ENCODE data around the gene HSD17B3. TPM values are rescaled to one million over a fixed set of nuclear protein-coding genes. Genes with fewer than 3 reads are reported as not detected.

HSD17B3 gene
- total and polyA plus RNA-seq, 2 experiments from 2014 or later = not detected

GRCh38 chr9:96232539-96233241, 69.3 kb downstream of the HSD17B3 start:
- Histone ChIP-seq H3K27ac (ENCODE audit: low read depth) (no peak overlapping the region), H4K20me1 (replicated peaks; ENCODE audit: insufficient read depth) (no peaks in the 10 kb centered on the region), H3K4me1 (ENCODE audit: insufficient read depth) (no peaks in the 10 kb centered on the region), H3K4me2 (no peak overlapping the region), H2AFZ (peak overlapping the region; percentile 11), H3K27me3 (ENCODE audit: insufficient read depth) (no peaks in the 10 kb centered on the region), H3F3A (replicated peaks; ENCODE audit: low read depth) (no peaks in the 10 kb centered on the region), H3K36me3 (ENCODE audit: insufficient read depth) (no peaks in the 10 kb centered on the region), H3K4me3 (no peak overlapping the region), H3K9me2 (ENCODE audit: insufficient read depth) (no peaks in the 10 kb centered on the region), H3K79me2 (replicated peaks; ENCODE audit: insufficient read depth) (no peaks in the 10 kb centered on the region)
- H3K4me1 Mint-ChIP-seq = no peaks in the 10 kb centered on the region
- no peak overlapping the region for H3K27ac Mint-ChIP-seq
- H3K27me3 Mint-ChIP-seq (ENCODE audit: insufficient read depth, low read depth, poor library complexity) = peaks cover 3% of the 10 kb centered on the region
- peaks cover 3% of the 10 kb centered on the region; the same call in 1 of the 3 replicates for H3K9me3 Mint-ChIP-seq
- no peaks in the 10 kb centered on the region for H3K36me3 Mint-ChIP-seq (ENCODE audit: low read depth)
- TF ChIP-seq STAT1 (IDR thresholded peaks at IDR 0.05; ENCODE audit: unreplicated experiment) = no peak
- TF ChIP-seq CTCF (conservative IDR thresholded peaks at IDR 0.05; ENCODE audit: low read depth in 2 of 2) = peak; percentile 89 to 97
- no peak for TF ChIP-seq CREB1 (CRISPR knock-in tag; IDR thresholded peaks at IDR 0.05; ENCODE audit: low read depth)
- H3K4me3 Mint-ChIP-seq = no peak overlapping the region
- DNase-seq (ENCODE audit: low spot score) = peak; percentile 78
- ATAC-seq = peak; percentile 96

GRCh38 chr9:96232164-96232538, 69.8 kb downstream of the HSD17B3 start:
- H4K20me1 ChIP-seq (replicated peaks; ENCODE audit: insufficient read depth) = no peaks in the 10 kb centered on the region
- H3K79me2 ChIP-seq (replicated peaks; ENCODE audit: insufficient read depth) = no peaks in the 10 kb centered on the region
- H3K4me1 ChIP-seq (ENCODE audit: insufficient read depth) = no peaks in the 10 kb centered on the region
- Mint-ChIP-seq H3K27ac (no peak overlapping the region), H3K4me1 (no peaks in the 10 kb centered on the region), H3K27me3 (ENCODE audit: insufficient read depth, low read depth, poor library complexity) (peaks cover 3% of the 10 kb centered on the region), H3K36me3 (ENCODE audit: low read depth) (no peaks in the 10 kb centered on the region), H3K9me3 (peaks cover 3% of the 10 kb centered on the region; the same call in 1 of the 3 replicates), H3K4me3 (no peak overlapping the region)
- H3K9me2 ChIP-seq (ENCODE audit: insufficient read depth) = no peaks in the 10 kb centered on the region
- H3K4me2 ChIP-seq = no peak overlapping the region
- H3K27ac ChIP-seq (ENCODE audit: low read depth) = no peak overlapping the region
- H3K36me3 ChIP-seq (ENCODE audit: insufficient read depth) = no peaks in the 10 kb centered on the region
- ATAC-seq = no peak; the same call in 1 of the 3 replicates
- no peaks in the 10 kb centered on the region for H3K27me3 ChIP-seq (ENCODE audit: insufficient read depth)
- H2AFZ ChIP-seq = no peak overlapping the region
- H3K4me3 ChIP-seq = no peak overlapping the region
- DNase-seq (ENCODE audit: low spot score) = no peak
- no peaks in the 10 kb centered on the region for H3F3A ChIP-seq (replicated peaks; ENCODE audit: low read depth)
- TF ChIP-seq ZNF462 (CRISPR knock-in tag; IDR thresholded peaks at IDR 0.05) = no peak
- no peak for TF ChIP-seq CREB1 (CRISPR knock-in tag; IDR thresholded peaks at IDR 0.05; ENCODE audit: low read depth)
- no peak for TF ChIP-seq EZH2 (IDR thresholded peaks at IDR 0.05; ENCODE audit: low read depth, unreplicated experiment)
- no peak for TF ChIP-seq EZH2phosphoT487 (IDR thresholded peaks at IDR 0.05; ENCODE audit: unreplicated experiment)
- TF ChIP-seq POLR2AphosphoS5 (IDR thresholded peaks at IDR 0.05; ENCODE audit: low read depth) = no peak
- no peak for TF ChIP-seq ETS1 (IDR thresholded peaks at IDR 0.05)
- TF ChIP-seq NANOG (IDR thresholded peaks at IDR 0.05; ENCODE audit: borderline replicate concordance) = no peak
- TF ChIP-seq JUNB (IDR thresholded peaks at IDR 0.05; ENCODE audit: unreplicated experiment) = no peak
- no peak for TF ChIP-seq STAT1 (IDR thresholded peaks at IDR 0.05; ENCODE audit: unreplicated experiment)

Data from GM23338 (cell line).